PC-9 (cell line): Measurements from ENCODE around the gene RTL10. TPM values are rescaled to one million over a fixed set of nuclear protein-coding genes. Genes with fewer than 3 reads are reported as not detected.

ENCODE experiments used
- Bru-seq: library from RNA; stranded (reverse); fragments of 400-500 nt; gene quantifications from one replicate; lab custom pipeline; 2021; lab: Mats Ljungman, UMichigan
- BruChase-seq, 2 experiments: library from RNA; stranded (reverse); fragments of 400-500 nt; gene quantifications; one replicate each; lab custom pipeline; 2021; lab: Mats Ljungman, UMichigan
- BruUV-seq: library from RNA; stranded (reverse); fragments of 400-500 nt; replicated peaks from 2 replicates; lab custom pipeline; 2021; lab: Mats Ljungman, UMichigan
- CTCF ChIA-PET: fragments of 300-600 bp; sonication (Branson Sonifier 250); formaldehyde crosslinking; loops from one replicate; lab custom pipeline; 2022; ENCODE audit warnings: antibody characterized with exemption; lab: Charles Lee
- POLR2A ChIA-PET: fragments of 300-600 bp; sonication (Branson Sonifier 250); formaldehyde crosslinking; loops from one replicate; lab custom pipeline; 2022; ENCODE audit warnings: antibody characterized with exemption; ENCODE audit not compliant: unreplicated experiment; lab: Charles Lee
- DNase-seq, 2 experiments: peaks; one replicate each; pipeline versions ENCODE4 v3.0.0 to v3.0.0-alpha.2; 2015 to 2022; ENCODE audit warnings: mixed read lengths in 1 of 2
- H2AFZ ChIP-seq: fragments of 200-600 bp; sonication (generic); 2 replicates; pipeline ENCODE4 v1.8.1; 2017; ENCODE audit warnings: antibody characterized with exemption
- H3F3A ChIP-seq: fragments of 200-600 bp; sonication (generic); 2 replicates; pipeline ENCODE4 v1.8.1; 2017; ENCODE audit warnings: antibody characterized with exemption, mild to moderate bottlenecking, low read depth; ENCODE audit not compliant: insufficient read depth
- H3K27ac ChIP-seq: fragments of 200-600 bp; sonication (generic); 2 replicates; pipeline ENCODE4 v1.6.1; 2016; ENCODE audit warnings: mixed run types
- H3K27me3 ChIP-seq: fragments of 200-600 bp; sonication (generic); 2 replicates; pipeline ENCODE4 v1.6.1; 2016; ENCODE audit warnings: low read depth, mixed run types; ENCODE audit not compliant: insufficient read depth
- H3K36me3 ChIP-seq: fragments of 200-600 bp; sonication (generic); 2 replicates; pipeline ENCODE4 v1.6.1; 2016; ENCODE audit warnings: low read depth, mixed run types
- H3K4me1 ChIP-seq: fragments of 200-600 bp; sonication (generic); replicated peaks from 2 replicates; pipeline ENCODE4 v1.6.1; 2016; ENCODE audit warnings: mixed run types; ENCODE audit not compliant: insufficient read depth
- H3K4me2 ChIP-seq: fragments of 200-600 bp; sonication (generic); 2 replicates; pipeline ENCODE4 v1.6.1; 2017; ENCODE audit warnings: mixed run types
- H3K4me3 ChIP-seq: fragments of 200-600 bp; sonication (generic); 2 replicates; pipeline ENCODE4 v1.6.1; 2016; ENCODE audit warnings: mixed run types
- H3K79me2 ChIP-seq: fragments of 200-600 bp; sonication (generic); 2 replicates; pipeline ENCODE4 v1.6.1; 2017; ENCODE audit warnings: low read depth, mixed run types
- H3K9me2 ChIP-seq: fragments of 200-600 bp; sonication (generic); 2 replicates; pipeline ENCODE4 v1.8.1; 2017; ENCODE audit warnings: mild to moderate bottlenecking; ENCODE audit not compliant: insufficient read depth
- H3K9me3 ChIP-seq: fragments of 200-600 bp; sonication (generic); 2 replicates; pipeline ENCODE4 v1.8.1; 2016; ENCODE audit warnings: low read depth; ENCODE audit not compliant: insufficient read depth
- H4K20me1 ChIP-seq: fragments of 200-600 bp; sonication (generic); 2 replicates; pipeline ENCODE4 v1.8.1; 2017; ENCODE audit not compliant: insufficient read depth
- CTCF ChIP-seq: fragments of 200-600 bp; sonication (generic); conservative IDR thresholded peaks from 2 replicates; pipeline ENCODE4 v1.6.1; 2017; ENCODE audit warnings: mixed run types, antibody characterized with exemption, mild to moderate bottlenecking, moderate library complexity
- EZH2 ChIP-seq: fragments of 200-600 bp; sonication (generic); IDR thresholded peaks from 2 replicates; pipeline ENCODE4 v1.8.0; 2017; ENCODE audit warnings: antibody characterized with exemption, low read depth
- intact Hi-C: fragments of 100-400 bp; cut with micrococcal nuclease; formaldehyde crosslinking; loops from one replicate; pipeline ENCODE4 v1.10.0; 2022; ENCODE audit not compliant: unreplicated experiment
- long read RNA-seq: library from polyadenylated mRNA; stranded (forward); transcript quantifications from one replicate; pipeline ENCODE4 v2.0.0, GENCODE V29; 2022
- total RNA-seq: library from RNA; stranded (reverse); gene quantifications from 2 replicates; pipeline ENCODE4 v1.2.3, GENCODE V29; 2021

The RTL10 gene, protein sequence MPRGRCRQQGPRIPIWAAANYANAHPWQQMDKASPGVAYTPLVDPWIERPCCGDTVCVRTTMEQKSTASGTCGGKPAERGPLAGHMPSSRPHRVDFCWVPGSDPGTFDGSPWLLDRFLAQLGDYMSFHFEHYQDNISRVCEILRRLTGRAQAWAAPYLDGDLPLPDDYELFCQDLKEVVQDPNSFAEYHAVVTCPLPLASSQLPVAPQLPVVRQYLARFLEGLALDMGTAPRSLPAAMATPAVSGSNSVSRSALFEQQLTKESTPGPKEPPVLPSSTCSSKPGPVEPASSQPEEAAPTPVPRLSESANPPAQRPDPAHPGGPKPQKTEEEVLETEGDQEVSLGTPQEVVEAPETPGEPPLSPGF
- 20.9 and 23.5 TPM in 2 replicates for total RNA-seq
- percentile 75 among the genes with signal in this experiment for Bru-seq, nascent RNA
- percentile 94 among the genes with signal in this experiment for BruChase-seq, experiment 1, labeled RNA remaining after a 2-hour chase
- percentile 82 among the genes with signal in this experiment for BruChase-seq, experiment 2, labeled RNA remaining after a 6-hour chase
- long read RNA-seq, full-length matches to known transcripts = 3 of 14 reads
- long read RNA-seq, partial matches to known transcripts = 0 of 14 reads
- long read RNA-seq, other reads (novel, unspliced or antisense) = 11 of 14 reads

DNA sequence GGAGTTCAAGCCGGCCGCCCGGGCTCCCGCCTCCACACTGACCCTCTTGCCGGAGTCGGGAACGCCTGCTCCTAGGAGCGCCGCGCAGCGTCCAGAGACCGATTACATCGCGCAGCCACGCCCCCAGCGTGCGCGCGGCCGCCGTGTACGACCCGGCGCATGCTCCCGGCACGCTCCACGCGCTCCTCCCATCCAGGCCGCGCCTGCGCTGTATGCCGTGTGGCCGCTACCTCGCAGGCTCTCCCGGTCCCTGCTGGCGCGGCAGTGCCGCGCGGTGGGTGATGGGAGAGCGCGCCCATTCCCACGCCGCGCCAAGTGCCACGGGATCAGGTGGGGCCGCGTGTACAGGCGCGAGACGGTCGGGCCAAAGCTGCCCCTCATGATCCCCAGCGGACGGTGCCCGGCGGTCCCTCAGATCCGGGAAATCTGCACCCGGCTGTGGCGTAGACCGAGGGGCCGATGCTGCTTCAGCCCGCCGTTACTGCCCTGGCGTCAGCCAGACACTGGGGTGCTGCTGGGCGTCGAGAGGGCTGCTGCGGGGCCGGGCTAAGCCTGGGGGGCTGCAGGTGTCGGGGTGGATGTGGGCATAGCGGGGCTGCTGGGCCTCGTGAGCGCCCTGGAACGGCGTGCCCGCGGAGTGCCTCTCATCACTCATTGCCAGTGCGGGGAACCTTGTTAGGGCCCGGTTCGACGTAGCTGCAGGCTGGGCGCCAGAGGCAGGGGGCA lies at the start of gene RTL10, which contains the start of gene GNB1L:
TSS of gene RTL10 (minus strand) at position 97 of the 726 bp plus-strand sequence. CDS start 2,613 bp downstream, outside the sequence.
TSS of gene GNB1L (minus strand) at position 97 of the 726 bp plus-strand sequence. CDS start 33,519 bp downstream, outside the sequence.
- peak; percentile 79 to 92 for DNase-seq
- H3K4me1 ChIP-seq = peaks cover 33% of the 10 kb centered on the region
- H3K27ac ChIP-seq = peak within 1 kb of the TSS; percentile 18; the same call in 1 of the 2 replicates
- peak within 1 kb of the TSS; percentile 89 for H3K4me2 ChIP-seq
- H3K9me3 ChIP-seq = no peaks in the 10 kb centered on the region
- intact Hi-C loops = loop anchor here (2.0 to 5.0 kb wide), 2 partner anchors 26 to 88 kb away; no protein-coding TSS in a partner anchor
- H3K9me2 ChIP-seq = no peaks in the 10 kb centered on the region
- TF ChIP-seq CTCF = no peak
- TF ChIP-seq EZH2 = no peak
- H2AFZ ChIP-seq = peak within 1 kb of the TSS; percentile 86
- peak within 1 kb of the TSS; percentile 96 for H3K4me3 ChIP-seq
- no TSS peak for BruUV-seq
- no peaks in the 10 kb centered on the region; the same call in 1 of the 2 replicates for H4K20me1 ChIP-seq
- H3K36me3 ChIP-seq = no peaks in the 10 kb centered on the region
- ChIA-PET CTCF (no interaction called here), POLR2A (interaction anchor here (0.6 to 0.7 kb wide), 2 partner anchors 19 to 427 kb away, joined by 3 to 6 read pairs; no protein-coding TSS in a partner anchor)
- H3K27me3 ChIP-seq = no peaks in the 10 kb centered on the region
- peaks cover 6% of the 10 kb centered on the region for H3F3A ChIP-seq
- peaks cover 55% of the 10 kb centered on the region for H3K79me2 ChIP-seq

- TF ChIP-seq EZH2 (no peak), CTCF (no peak)
- Histone ChIP-seq H3K27ac (no peak overlapping the region), H2AFZ (no peak overlapping the region), H3K4me1 (no peaks in the 10 kb centered on the region), H3K36me3 (no peaks in the 10 kb centered on the region), H3K27me3 (no peaks in the 10 kb centered on the region), H3F3A (no peaks in the 10 kb centered on the region), H4K20me1 (no peaks in the 10 kb centered on the region), H3K4me2 (no peak overlapping the region), H3K9me3 (no peaks in the 10 kb centered on the region), H3K79me2 (no peaks in the 10 kb centered on the region), H3K9me2 (no peaks in the 10 kb centered on the region), H3K4me3 (no peak overlapping the region)
- CTCF ChIA-PET = interaction anchor here (0.6 kb wide), 1 partner anchor 884 kb away, joined by 3 read pairs; no protein-coding TSS in a partner anchor
- intact Hi-C loops = no loop called here
- no TSS peak for BruUV-seq
- DNase-seq = no peak
- POLR2A ChIA-PET = no interaction called here
Measured at GRCh38 chr22:19904174-19904856, 49.6 kb upstream of the RTL10 start.
